Prostate gland (tissue), 2 donors: ENCODE measurements around the gene CAMK2B. TPM values are rescaled to one million over a fixed set of nuclear protein-coding genes. Genes with fewer than 3 reads are reported as not detected.

Experiments used
- DNase-seq: peaks from one replicate; pipeline ENCODE4 v3.0.0-alpha.2; 2019; ENCODE audit warnings: low spot score
- H3K27ac ChIP-seq, 2 donors: fragments of 200-600 bp; sonication (generic); 2 replicates each; pipeline ENCODE4 v1.5.1; 2017 to 2019
- H3K27me3 ChIP-seq: fragments of 200-600 bp; sonication (generic); replicated peaks from 2 replicates; pipeline ENCODE4 v1.5.1; 2019; ENCODE audit not compliant: insufficient read depth
- H3K36me3 ChIP-seq, 2 donors: fragments of 200-600 bp; sonication (generic); 1 replicate in 1 of 2; 2 replicates in 1 of 2; pipeline versions ENCODE4 v1.5.1 to v1.8.1; 2017 to 2019
- H3K4me1 ChIP-seq: fragments of 200-600 bp; sonication (generic); replicated peaks from 2 replicates; pipeline ENCODE4 v1.5.1; 2019
- H3K4me3 ChIP-seq, 2 donors: fragments of 200-600 bp; sonication (generic); 2 replicates each; pipeline ENCODE4 v1.5.1; 2017 to 2019
- H3K9me3 ChIP-seq: fragments of 200-600 bp; sonication (generic); 2 replicates; pipeline ENCODE4 v1.5.1; 2017
- POLR2A ChIP-seq: fragments of 450-650 bp; IDR thresholded peaks from one replicate; pipeline ENCODE4 v1.6.1; 2016; ENCODE audit warnings: antibody characterized with exemption, mild to moderate bottlenecking
- POLR2AphosphoS5 ChIP-seq: sonication (generic); formaldehyde crosslinking; IDR thresholded peaks from one replicate; pipeline ENCODE4 v1.6.1; 2017; ENCODE audit warnings: antibody characterized with exemption
- WGBS: methylation state at CpG from one replicate; pipeline ENCODE4 v1.1.5; 2018; 5-methylcytosine and 5-hydroxymethylcytosine counted together
- intact Hi-C: fragments of 100-400 bp; cut with DNase I; formaldehyde crosslinking; loops from one replicate; pipeline ENCODE4 v1.14.2; 2022
- total RNA-seq, 2 donors: library from RNA; depleted of rRNA; stranded (reverse); fragments of >200 nt; gene quantifications; one replicate each; pipeline ENCODE4 v1.1.0, GENCODE V29; 2016
- TF ChIP-seq, protein P1 (sequence below), 4 experiments: fragments of 200-600 bp in 2 of 4; fragments of 450-650 bp in 2 of 4; sonication (generic) in 2 of 4; IDR thresholded peaks; 1 replicate in 3 of 4; 2 replicates in 1 of 4; pipeline ENCODE4 v1.5.1; 2016 to 2019; ENCODE audit warnings: antibody characterized with exemption in 4 of 4, mild to moderate bottlenecking in 2 of 4, moderate library complexity in 2 of 4

Gene CAMK2B
- total RNA-seq, 2 donors from 2014 or later = 5.7 to 16.9 TPM

DNA sequence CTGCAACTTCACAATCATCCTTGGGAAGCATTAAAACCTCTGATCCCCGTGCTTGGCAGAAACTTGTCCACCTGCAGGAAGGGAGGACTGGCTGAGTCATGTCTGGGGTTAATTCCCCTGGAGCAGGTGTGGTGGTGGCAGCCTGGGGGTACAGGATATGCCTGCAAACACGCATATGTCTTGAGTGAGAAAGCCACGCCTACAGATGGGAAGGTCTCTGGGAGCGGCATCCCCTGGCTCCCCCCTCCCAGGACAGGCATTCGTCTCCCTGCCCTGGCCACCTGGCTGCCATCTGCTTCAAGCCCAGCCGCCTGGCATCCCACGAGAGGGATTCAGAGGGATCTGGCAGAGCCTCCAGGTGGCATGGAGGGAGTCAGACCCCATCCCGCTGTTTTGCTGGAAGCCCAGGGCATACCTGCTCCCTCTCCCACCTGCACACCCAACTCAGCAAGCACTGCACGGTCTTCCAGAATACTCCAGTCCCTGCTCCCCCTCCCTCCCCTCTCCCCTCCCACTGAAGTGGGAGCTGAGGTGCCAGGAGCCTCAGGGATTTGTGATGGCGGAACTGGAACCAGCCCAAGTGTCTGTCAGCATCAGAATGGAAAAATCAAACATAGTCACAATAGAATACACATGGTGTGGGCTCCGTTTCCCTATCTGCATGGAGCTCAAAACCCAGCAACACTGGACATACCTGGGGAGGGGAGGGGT, 61.0 kb downstream of the CAMK2B start:
- Histone ChIP-seq H3K27ac (no peak overlapping the region), H3K4me3 (no peak overlapping the region), H3K36me3 (no peaks in the 10 kb centered on the region), H3K4me1 (no peaks in the 10 kb centered on the region), H3K9me3 (no peaks in the 10 kb centered on the region), H3K27me3 (no peaks in the 10 kb centered on the region)
- DNase-seq = no peak
- no peak for TF ChIP-seq POLR2A
- TF ChIP-seq POLR2AphosphoS5 = no peak
- TF ChIP-seq, protein P1, sequence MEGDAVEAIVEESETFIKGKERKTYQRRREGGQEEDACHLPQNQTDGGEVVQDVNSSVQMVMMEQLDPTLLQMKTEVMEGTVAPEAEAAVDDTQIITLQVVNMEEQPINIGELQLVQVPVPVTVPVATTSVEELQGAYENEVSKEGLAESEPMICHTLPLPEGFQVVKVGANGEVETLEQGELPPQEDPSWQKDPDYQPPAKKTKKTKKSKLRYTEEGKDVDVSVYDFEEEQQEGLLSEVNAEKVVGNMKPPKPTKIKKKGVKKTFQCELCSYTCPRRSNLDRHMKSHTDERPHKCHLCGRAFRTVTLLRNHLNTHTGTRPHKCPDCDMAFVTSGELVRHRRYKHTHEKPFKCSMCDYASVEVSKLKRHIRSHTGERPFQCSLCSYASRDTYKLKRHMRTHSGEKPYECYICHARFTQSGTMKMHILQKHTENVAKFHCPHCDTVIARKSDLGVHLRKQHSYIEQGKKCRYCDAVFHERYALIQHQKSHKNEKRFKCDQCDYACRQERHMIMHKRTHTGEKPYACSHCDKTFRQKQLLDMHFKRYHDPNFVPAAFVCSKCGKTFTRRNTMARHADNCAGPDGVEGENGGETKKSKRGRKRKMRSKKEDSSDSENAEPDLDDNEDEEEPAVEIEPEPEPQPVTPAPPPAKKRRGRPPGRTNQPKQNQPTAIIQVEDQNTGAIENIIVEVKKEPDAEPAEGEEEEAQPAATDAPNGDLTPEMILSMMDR (IDR thresholded peaks at IDR 0.05) = no peak
- intact Hi-C loops = no loop called here
- WGBS = 45% methylated on average over 11 of the region's 11 CpGs

- H3K4me3 ChIP-seq = no peak overlapping the region
- WGBS = 66% methylated on average over 20 of the region's 20 CpGs
- no peak overlapping the region for H3K27ac ChIP-seq
- H3K36me3 ChIP-seq = no peaks in the 10 kb centered on the region
- intact Hi-C loops = no loop called here
- no peak for DNase-seq
- no peaks in the 10 kb centered on the region for H3K9me3 ChIP-seq
- no peak for TF ChIP-seq POLR2AphosphoS5
- TF ChIP-seq, protein P1 (IDR thresholded peaks at IDR 0.05) = no peak
- TF ChIP-seq POLR2A = no peak
- H3K27me3 ChIP-seq = no peaks in the 10 kb centered on the region
- no peaks in the 10 kb centered on the region for H3K4me1 ChIP-seq
Observed at GRCh38 chr7:44263326-44264082, 61.9 kb downstream of the CAMK2B start.

GRCh38 chr7:44262031-44262430, 63.4 kb downstream of the CAMK2B start:
- Histone ChIP-seq H3K4me1 (no peaks in the 10 kb centered on the region), H3K36me3 (no peaks in the 10 kb centered on the region), H3K9me3 (no peaks in the 10 kb centered on the region), H3K27ac (no peak overlapping the region), H3K27me3 (no peaks in the 10 kb centered on the region), H3K4me3 (no peak overlapping the region)
- TF ChIP-seq, protein P1 (IDR thresholded peaks at IDR 0.05) = no peak
- TF ChIP-seq POLR2AphosphoS5 = no peak
- TF ChIP-seq POLR2A = no peak
- DNase-seq = no peak
- intact Hi-C loops = no loop called here
- WGBS = 93% methylated on average over 9 of the region's 9 CpGs

DNA sequence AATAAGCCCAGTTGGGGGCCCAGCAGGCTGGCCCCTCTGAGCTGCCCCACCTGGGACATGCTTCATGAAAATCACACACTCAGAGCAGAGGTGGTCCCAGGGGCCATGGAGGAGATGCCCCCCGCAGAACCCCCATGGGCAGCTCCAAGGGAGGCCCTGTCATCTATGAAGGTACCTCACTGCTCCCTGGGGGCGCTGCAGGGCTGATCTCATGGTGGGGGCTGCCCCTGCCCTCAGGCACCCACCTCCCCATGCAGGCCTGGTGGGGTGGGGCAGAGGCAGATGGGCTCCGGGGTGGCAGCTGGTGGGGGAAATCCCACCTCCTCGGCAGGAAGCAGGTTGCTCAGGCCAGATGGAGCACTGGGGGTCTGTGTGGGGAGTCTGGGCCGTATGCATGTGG, 64.2 kb downstream of the CAMK2B start:
- intact Hi-C loops = no loop called here

More for the DNA sequence above, 64.2 kb downstream of the CAMK2B start:
- Histone ChIP-seq H3K4me3 (no peak overlapping the region), H3K36me3 (no peaks in the 10 kb centered on the region), H3K9me3 (no peaks in the 10 kb centered on the region), H3K27me3 (no peaks in the 10 kb centered on the region), H3K27ac (no peak overlapping the region), H3K4me1 (no peaks in the 10 kb centered on the region)
- no peak for DNase-seq
- WGBS = 84% methylated on average over 5 of the region's 5 CpGs
- TF ChIP-seq, protein P1 (IDR thresholded peaks at IDR 0.05) = no peak
- no peak for TF ChIP-seq POLR2AphosphoS5
- TF ChIP-seq POLR2A = no peak
